Mesothelial cell of epicardium (in vitro differentiated cells): Measurements from ENCODE around the gene SHROOM3. TPM values are rescaled to one million over a fixed set of nuclear protein-coding genes. Genes with fewer than 3 reads are reported as not detected.

Experiments used
- DNase-seq, 2 experiments: peaks; one replicate each; pipeline ENCODE4 v3.0.0; 2021; ENCODE audit warnings: low spot score in 2 of 2; ENCODE audit not compliant: unreplicated experiment in 2 of 2
- H3K27ac Mint-ChIP-seq: 2 replicates; pipeline ENCODE4 v1.8.0; 2021; ENCODE audit warnings: mixed read lengths
- H3K27me3 Mint-ChIP-seq: 2 replicates; pipeline ENCODE4 v1.8.0; 2021; ENCODE audit warnings: low read depth, mixed read lengths
- H3K36me3 Mint-ChIP-seq: 2 replicates; pipeline ENCODE4 v1.8.0; 2021; ENCODE audit warnings: mixed read lengths
- H3K4me1 Mint-ChIP-seq: 2 replicates; pipeline ENCODE4 v1.8.0; 2021; ENCODE audit warnings: mixed read lengths
- H3K4me3 Mint-ChIP-seq: 2 replicates; pipeline ENCODE4 v1.8.0; 2021; ENCODE audit warnings: mild to moderate bottlenecking, moderate library complexity, mixed read lengths
- H3K9me3 Mint-ChIP-seq: 2 replicates; pipeline ENCODE4 v1.8.0; 2021; ENCODE audit warnings: mixed read lengths
- CTCF ChIP-seq: fragments of 200-600 bp; sonication (generic); IDR thresholded peaks from one replicate; pipeline ENCODE4 v1.5.0; 2021; ENCODE audit warnings: antibody characterized with exemption; ENCODE audit not compliant: unreplicated experiment
- total RNA-seq: library from RNA; stranded (reverse); gene quantifications from 3 replicates; pipeline ENCODE4 v1.2.1, GENCODE V29; 2021

Gene SHROOM3
- total RNA-seq, 1 donor from 2014 or later, result 62.7 TPM

DNA sequence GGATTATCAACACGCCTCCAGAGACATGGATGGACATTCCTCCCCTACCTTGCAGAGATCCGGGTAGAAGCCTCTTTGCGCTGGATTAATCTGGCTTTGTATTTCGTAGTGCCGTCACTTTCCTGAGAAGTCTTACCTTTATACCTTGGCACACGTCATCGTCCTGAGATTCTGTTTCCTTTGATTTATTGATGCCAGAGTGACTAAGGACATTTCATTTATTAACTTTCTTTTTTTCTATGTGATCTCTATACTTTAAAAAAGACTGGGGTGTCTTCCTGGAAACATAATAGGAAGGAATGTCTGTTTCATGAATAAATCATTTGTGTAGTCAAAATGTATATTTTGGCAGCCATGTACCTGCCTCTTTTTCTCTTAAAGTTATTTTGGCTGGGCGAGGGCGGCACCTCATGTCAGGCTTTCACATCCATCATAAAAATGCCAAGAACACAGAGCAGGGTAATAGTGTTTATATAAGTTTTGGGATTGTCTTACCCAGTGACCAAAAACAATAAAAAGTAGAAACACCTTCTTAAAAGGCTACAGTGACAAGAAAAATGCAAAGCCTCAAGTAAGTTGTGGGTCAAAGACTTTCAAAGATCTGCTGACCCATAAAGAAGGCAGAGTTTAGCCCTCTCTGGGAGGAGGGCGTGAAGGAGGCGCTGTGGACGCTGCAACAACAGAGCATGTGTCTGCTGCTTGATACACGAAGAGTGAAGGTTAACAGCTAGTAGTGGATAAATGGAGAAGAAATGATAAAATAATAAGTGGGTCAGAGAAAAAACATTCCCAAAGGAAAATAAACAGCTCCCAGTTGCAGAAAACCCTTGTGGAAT lies 124.4 kb downstream of the SHROOM3 start:
- H3K27ac Mint-ChIP-seq, result peak overlapping the region; percentile 35
- H3K27me3 Mint-ChIP-seq, result no peaks in the 10 kb centered on the region
- no peak for TF ChIP-seq CTCF
- peaks cover 1% of the 10 kb centered on the region for H3K36me3 Mint-ChIP-seq
- no peaks in the 10 kb centered on the region for H3K9me3 Mint-ChIP-seq
- no peak overlapping the region for H3K4me3 Mint-ChIP-seq
- DNase-seq, result no peak
- peaks cover 44% of the 10 kb centered on the region for H3K4me1 Mint-ChIP-seq

GRCh38 chr4:76562161-76562560 lies 127.1 kb downstream of the SHROOM3 start:
- H3K9me3 Mint-ChIP-seq, result no peaks in the 10 kb centered on the region
- H3K4me1 Mint-ChIP-seq, result peaks cover 53% of the 10 kb centered on the region
- no peaks in the 10 kb centered on the region for H3K27me3 Mint-ChIP-seq
- DNase-seq, result no peak
- H3K27ac Mint-ChIP-seq, result peak overlapping the region; percentile 85
- H3K4me3 Mint-ChIP-seq, result no peak overlapping the region
- no peaks in the 10 kb centered on the region for H3K36me3 Mint-ChIP-seq
- TF ChIP-seq CTCF, result no peak

DNA sequence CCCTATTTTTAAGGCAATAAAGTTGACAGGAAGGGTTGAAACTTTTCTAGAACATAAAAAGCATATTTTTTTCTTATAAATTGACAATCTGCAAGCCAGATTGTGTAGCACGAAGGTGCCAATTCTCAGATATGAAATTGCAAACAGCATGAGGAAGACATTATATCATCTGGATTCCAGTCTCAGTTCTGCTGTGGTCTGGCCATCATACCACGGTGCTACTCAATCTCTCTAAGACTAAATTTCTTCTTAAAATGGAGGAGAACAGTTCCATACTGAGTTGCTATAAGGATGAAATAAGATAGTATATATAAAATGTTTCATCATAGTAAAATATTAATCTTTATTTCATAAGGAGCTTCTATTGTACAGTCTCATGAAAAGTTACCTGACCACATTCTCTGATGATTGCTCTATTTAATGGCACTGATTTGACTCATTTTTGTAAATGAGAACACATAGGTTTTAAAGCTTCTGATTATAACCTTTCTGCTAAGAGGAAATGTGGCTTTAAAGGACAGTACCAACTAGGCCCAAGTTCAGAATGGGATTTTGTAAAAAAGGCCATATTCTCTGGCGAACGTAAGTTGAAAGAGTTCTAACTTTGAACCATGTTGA lies 127.9 kb downstream of the SHROOM3 start:
- H3K4me3 Mint-ChIP-seq, result no peak overlapping the region
- H3K27me3 Mint-ChIP-seq, result no peaks in the 10 kb centered on the region
- no peak for TF ChIP-seq CTCF
- peaks cover 55% of the 10 kb centered on the region for H3K4me1 Mint-ChIP-seq
- peak overlapping the region; percentile 85 for H3K27ac Mint-ChIP-seq
- DNase-seq, result no peak
- H3K36me3 Mint-ChIP-seq, result no peaks in the 10 kb centered on the region
- no peaks in the 10 kb centered on the region for H3K9me3 Mint-ChIP-seq

GRCh38 chr4:76563454-76564122 lies 128.6 kb downstream of the SHROOM3 start:
- Mint-ChIP-seq H3K27ac (peak overlapping the region; percentile 62), H3K4me3 (no peak overlapping the region), H3K27me3 (no peaks in the 10 kb centered on the region), H3K36me3 (no peaks in the 10 kb centered on the region), H3K4me1 (peaks cover 60% of the 10 kb centered on the region), H3K9me3 (no peaks in the 10 kb centered on the region)
- DNase-seq, result no peak
- TF ChIP-seq CTCF, result no peak

DNA sequence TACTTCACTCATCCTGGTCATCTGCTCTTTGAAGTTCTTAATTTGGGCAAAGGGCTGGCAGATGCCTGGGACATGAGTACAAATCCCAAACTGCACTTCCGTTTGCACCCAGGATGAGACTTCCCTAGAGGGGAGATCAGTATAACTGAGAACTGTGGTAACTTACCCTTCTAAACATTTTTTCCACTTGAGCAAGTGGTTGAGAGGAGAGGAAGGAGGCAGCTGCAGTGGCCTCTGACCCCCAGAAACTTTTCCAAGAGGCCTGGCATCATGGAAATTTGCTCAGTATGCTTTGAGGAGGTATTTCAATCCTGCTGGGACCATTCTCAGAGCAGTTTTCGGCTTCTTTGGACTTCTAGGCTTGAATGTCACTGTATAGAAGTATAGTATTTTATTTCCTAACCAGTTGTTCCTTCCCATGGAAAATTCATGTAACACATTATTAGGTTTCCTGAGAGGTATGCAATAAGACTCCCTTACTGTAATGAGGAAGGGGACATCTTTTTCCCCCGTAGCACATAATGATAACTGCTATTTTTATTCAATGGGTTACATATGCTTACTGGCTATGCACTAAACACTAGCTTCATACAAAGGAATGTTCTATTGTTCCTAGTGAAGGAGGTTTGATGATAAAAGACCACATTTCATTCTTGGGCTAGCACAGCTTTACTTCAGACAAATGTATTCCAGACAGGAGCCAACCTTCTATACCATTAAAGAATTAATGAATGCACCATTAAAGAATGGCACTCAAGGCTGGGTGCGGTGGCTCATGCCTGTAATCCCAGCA lies 129.3 kb downstream of the SHROOM3 start:
- peak overlapping the region; percentile 62 for H3K27ac Mint-ChIP-seq
- no peak overlapping the region for H3K4me3 Mint-ChIP-seq
- DNase-seq, result no peak
- H3K4me1 Mint-ChIP-seq, result peaks cover 54% of the 10 kb centered on the region
- H3K9me3 Mint-ChIP-seq, result no peaks in the 10 kb centered on the region
- no peaks in the 10 kb centered on the region for H3K27me3 Mint-ChIP-seq
- TF ChIP-seq CTCF, result no peak
- H3K36me3 Mint-ChIP-seq, result no peaks in the 10 kb centered on the region
